ENCODE measurements around the gene TMCO1.
"Not testable (repeated sequence)": the region's sequence is repeated elsewhere in the genome, so short reads cannot be mapped to it uniquely, and the experiment has no call there.

TMCO1 gene

GRCh38 chr1:165683848-165684485, 84.7 kb downstream of the TMCO1 start:
- no peak for DNase-seq

- not testable (repeated sequence) for DNase-seq
Observed at GRCh38 chr1:165680773-165681172, 87.9 kb downstream of the TMCO1 start.

- no peak for DNase-seq
Observed at GRCh38 chr1:165680303-165680702, 88.4 kb downstream of the TMCO1 start.

- no peak for DNase-seq
Observed at GRCh38 chr1:165679282-165680036, 89.2 kb downstream of the TMCO1 start.

GRCh38 chr1:165678509-165678908, 90.2 kb downstream of the TMCO1 start:
- DNase-seq, result no peak
